GM18498 (cell line): Measurements from ENCODE around the gene CLDN17.

Experiments
- ATAC-seq: cut with Tn5 transposase; IDR thresholded peaks from one replicate; pipeline ENCODE4 v1.9.1; 2021; ENCODE audit warnings: mild to moderate bottlenecking, moderate library complexity; ENCODE audit not compliant: unreplicated experiment

Gene CLDN17

GRCh38 chr21:30126576-30126975 lies 40.0 kb downstream of the CLDN17 start:
- ATAC-seq: no peak

DNA sequence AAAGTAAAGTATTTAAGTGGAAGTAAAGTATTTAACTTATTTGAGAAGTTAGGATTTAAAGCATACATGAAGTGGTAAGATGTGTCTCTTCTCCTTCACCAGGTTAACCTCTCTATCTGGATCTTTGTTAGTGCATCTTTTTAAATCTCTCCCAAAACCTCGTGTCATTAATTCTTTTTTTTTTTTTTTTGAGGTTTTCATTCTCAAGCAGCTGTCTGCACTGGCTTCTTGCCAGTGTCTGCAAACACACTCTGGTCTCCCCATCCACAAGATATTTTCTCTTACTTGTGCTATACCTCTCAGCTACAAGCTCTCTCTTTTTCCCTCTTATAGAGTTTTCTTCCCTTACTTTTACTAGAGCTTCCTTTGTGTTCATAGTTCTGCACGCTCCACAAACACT lies 49.0 kb downstream of the CLDN17 start:
- ATAC-seq: no peak

- no peak for ATAC-seq
Measured at GRCh38 chr21:30116479-30116878, 50.1 kb downstream of the CLDN17 start.
